Upper lobe of right lung (tissue), 1 donor: ENCODE data around the gene HELZ2. TPM values are rescaled to one million over a fixed set of nuclear protein-coding genes. Genes with fewer than 3 reads are reported as not detected.

Experiments
- ATAC-seq: fragments of 200-7000 bp; cut with Tn5 transposase; one replicate; pipeline ENCODE4 v1.9.1; 2020; ENCODE audit warnings: mild to moderate bottlenecking, moderate library complexity
- DNase-seq: peaks from one replicate; pipeline ENCODE4 v3.0.0-alpha.2; 2020
- H3K27ac ChIP-seq: fragments of 200-600 bp; one replicate; pipeline ENCODE4 v1.8.0; 2022
- H3K27me3 ChIP-seq: fragments of 200-600 bp; one replicate; pipeline ENCODE4 v1.8.0; 2022; ENCODE audit warnings: mild to moderate bottlenecking
- H3K36me3 ChIP-seq: fragments of 200-600 bp; one replicate; pipeline ENCODE4 v1.8.0; 2022
- H3K4me1 ChIP-seq: fragments of 200-600 bp; one replicate; pipeline ENCODE4 v1.8.0; 2022
- H3K4me3 ChIP-seq: fragments of 200-600 bp; one replicate; pipeline ENCODE4 v1.8.0; 2022; ENCODE audit warnings: mild to moderate bottlenecking
- H3K9me3 ChIP-seq: fragments of 200-600 bp; one replicate; pipeline ENCODE4 v1.8.0; 2022
- intact Hi-C: fragments of 100-400 bp; cut with DNase I; formaldehyde crosslinking; loops from one replicate; pipeline ENCODE4 v1.11.0; 2022
- total RNA-seq: library from RNA; stranded (reverse); fragmentation: NEBNext Ultra II Directional; extraction: Animal tissue kit (Norgen Biotek cat#: 25700); gene quantifications from one replicate; pipeline ENCODE4 v1.2.1, GENCODE V29; 2021
- TF ChIP-seq, protein P1 (sequence below): fragments of 200-600 bp; IDR thresholded peaks from one replicate; pipeline ENCODE4 v1.8.0; 2022; ENCODE audit warnings: antibody characterized with exemption
- donor health status: DM: no; HTN: yes; CAD: no; lungs with severe emphysema.

The HELZ2 gene
- total RNA-seq, 1 donor from 2014 or later = 53.3 TPM

DNA sequence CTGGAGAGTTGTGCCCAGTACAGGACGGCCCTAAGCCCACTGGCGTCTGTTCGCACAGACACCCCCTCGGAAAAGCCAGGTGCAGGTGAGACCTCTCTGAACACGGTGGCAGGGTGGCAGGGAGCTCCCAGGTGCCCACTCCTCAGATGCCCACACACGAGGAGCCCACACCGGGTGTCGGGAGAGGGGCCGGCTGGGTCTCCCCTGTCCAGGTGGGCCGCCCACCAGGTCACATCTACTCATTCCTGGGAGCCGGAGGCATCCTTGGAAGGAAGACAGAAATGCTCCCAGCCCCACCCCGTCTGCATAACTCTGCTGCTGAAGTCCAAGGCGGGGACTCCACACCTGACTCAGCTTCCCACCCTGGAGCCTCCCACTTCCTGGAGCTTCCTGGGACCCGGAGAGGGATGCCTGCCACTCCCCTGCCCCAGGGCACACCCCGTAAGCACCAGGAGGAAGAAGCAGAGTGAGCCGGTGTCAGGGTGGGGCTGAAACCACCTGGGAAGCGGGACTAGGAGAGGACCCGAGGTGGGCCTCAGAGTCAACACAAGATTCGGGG, 29.0 kb downstream of the HELZ2 start:
- DNase-seq = no peak
- intact Hi-C loops = no loop called here
- no peak for ATAC-seq

DNA sequence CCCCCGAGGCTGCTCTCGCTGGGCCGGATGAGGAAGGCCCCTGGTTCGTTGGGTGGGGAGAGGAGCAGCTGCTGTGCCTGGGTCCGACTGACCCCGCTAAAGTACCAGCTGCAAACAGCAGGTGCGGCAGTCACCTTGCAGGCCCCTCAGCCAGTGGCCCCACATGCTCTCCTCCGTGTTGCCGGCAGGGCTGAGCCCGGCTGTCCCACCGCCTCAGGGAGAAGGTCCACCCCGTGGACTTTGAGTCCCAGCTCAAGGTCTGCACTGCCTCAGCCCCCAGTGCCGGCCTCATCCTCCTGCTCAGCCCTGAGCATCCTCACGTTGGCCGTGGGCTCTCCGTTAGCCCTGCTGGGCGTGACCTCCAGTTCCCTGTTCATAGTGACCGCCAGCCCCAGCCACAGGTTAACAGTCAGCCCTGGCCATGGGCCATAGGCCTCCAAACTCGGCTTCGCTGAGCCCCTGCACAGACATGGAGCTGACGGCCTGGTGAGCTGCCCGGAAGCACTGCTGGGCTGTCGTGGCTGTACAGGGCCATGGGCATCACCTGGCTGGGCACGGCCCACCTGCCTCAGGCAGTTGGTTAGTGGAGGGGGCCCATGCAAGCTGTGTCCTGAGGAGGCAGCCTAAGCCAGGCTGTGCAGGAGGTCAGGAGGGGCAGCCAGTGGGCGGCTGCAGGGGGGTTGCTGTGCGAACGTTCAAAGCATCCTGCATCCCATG, 29.6 kb downstream of the HELZ2 start:
- DNase-seq (no peak), ATAC-seq (no peak)
- Histone ChIP-seq H3K36me3 (no peaks in the 10 kb centered on the region), H3K27me3 (peaks cover 27% of the 10 kb centered on the region), H3K27ac (no peak overlapping the region), H3K4me1 (no peaks in the 10 kb centered on the region), H3K9me3 (no peaks in the 10 kb centered on the region), H3K4me3 (no peak overlapping the region)
- TF ChIP-seq, protein P1, sequence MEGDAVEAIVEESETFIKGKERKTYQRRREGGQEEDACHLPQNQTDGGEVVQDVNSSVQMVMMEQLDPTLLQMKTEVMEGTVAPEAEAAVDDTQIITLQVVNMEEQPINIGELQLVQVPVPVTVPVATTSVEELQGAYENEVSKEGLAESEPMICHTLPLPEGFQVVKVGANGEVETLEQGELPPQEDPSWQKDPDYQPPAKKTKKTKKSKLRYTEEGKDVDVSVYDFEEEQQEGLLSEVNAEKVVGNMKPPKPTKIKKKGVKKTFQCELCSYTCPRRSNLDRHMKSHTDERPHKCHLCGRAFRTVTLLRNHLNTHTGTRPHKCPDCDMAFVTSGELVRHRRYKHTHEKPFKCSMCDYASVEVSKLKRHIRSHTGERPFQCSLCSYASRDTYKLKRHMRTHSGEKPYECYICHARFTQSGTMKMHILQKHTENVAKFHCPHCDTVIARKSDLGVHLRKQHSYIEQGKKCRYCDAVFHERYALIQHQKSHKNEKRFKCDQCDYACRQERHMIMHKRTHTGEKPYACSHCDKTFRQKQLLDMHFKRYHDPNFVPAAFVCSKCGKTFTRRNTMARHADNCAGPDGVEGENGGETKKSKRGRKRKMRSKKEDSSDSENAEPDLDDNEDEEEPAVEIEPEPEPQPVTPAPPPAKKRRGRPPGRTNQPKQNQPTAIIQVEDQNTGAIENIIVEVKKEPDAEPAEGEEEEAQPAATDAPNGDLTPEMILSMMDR = no peak
- intact Hi-C loops = no loop called here

More for the DNA sequence above, 29.0 kb downstream of the HELZ2 start:
- TF ChIP-seq, protein P1 = no peak
- H3K4me3 ChIP-seq = no peak overlapping the region
- no peak overlapping the region for H3K27ac ChIP-seq
- H3K27me3 ChIP-seq = peaks cover 27% of the 10 kb centered on the region
- no peaks in the 10 kb centered on the region for H3K9me3 ChIP-seq
- H3K4me1 ChIP-seq = no peaks in the 10 kb centered on the region
- no peaks in the 10 kb centered on the region for H3K36me3 ChIP-seq

DNA sequence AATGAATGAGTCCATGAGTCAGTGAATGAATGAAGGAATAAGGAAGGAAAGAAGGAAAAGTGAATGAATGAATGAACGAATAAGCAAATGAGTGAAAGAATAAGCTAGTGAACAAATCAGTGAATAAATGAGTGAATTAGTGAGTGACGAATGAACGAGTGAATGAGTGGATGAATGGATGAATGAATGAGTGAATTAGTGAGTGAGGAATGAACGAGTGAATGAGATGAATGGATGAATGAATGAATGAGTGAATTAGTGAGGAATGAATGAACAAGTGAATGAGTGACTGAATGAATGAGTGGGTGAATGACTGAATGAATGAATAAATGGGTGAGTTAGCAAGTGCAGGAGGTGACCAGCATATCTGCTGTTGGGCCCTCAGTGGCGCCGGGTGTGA, 30.3 kb downstream of the HELZ2 start:
- Histone ChIP-seq H3K4me1 (peaks cover 1% of the 10 kb centered on the region), H3K27ac (no peak overlapping the region), H3K9me3 (no peaks in the 10 kb centered on the region), H3K27me3 (peaks cover 25% of the 10 kb centered on the region), H3K4me3 (no peak overlapping the region), H3K36me3 (no peaks in the 10 kb centered on the region)
- DNase-seq (no peak), ATAC-seq (no peak)
- TF ChIP-seq, protein P1 = no peak
- intact Hi-C loops = no loop called here

DNA sequence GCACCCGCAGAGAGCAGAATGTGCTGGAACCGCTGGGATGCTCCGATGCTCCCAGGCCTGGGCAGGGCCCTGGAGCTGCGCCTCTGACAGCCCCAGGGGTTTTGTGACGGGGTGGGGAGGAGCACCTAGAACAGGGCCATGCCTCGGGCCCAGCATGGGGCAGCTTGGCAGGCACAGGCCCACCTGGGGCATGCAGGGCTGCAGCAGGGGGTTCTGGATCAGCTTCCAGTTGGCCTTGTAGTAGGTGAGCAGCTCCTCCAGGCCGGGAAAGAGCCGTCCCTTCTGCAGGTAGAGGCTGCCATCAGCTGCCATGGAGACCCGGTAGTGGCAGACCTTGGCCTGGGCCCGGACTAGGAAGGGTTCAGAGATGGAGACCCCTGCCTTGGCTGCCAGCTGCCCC, 30.9 kb downstream of the HELZ2 start:
- TF ChIP-seq, protein P1 = no peak
- H3K4me1 ChIP-seq = peaks cover 8% of the 10 kb centered on the region
- no peak overlapping the region for H3K4me3 ChIP-seq
- H3K36me3 ChIP-seq = no peaks in the 10 kb centered on the region
- DNase-seq (no peak), ATAC-seq (no peak)
- H3K9me3 ChIP-seq = no peaks in the 10 kb centered on the region
- H3K27me3 ChIP-seq = peaks cover 19% of the 10 kb centered on the region
- intact Hi-C loops = no loop called here
- H3K27ac ChIP-seq = no peak overlapping the region

DNA sequence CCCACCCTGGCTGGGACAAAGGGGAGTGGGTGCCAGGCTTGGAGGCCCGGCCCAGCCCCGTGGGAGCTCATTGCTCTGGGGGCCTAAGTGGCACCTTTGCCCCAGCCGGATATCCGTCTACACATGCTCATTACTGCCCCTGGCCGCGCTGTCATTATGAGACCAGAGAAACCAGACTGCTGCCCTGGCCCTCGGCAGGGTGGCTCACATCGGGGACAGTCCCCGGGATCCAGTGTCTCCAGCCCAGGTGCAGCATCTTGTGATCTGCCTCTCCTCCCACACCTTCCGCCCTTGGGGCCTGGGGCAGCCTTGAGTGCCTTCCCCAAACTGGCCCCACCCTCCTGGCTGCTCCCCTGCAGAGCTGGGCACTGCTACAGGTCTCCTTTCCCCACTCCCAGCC, 31.3 kb downstream of the HELZ2 start:
- no peak overlapping the region for H3K27ac ChIP-seq
- TF ChIP-seq, protein P1 = no peak
- ATAC-seq (no peak), DNase-seq (no peak)
- intact Hi-C loops = no loop called here
- H3K4me3 ChIP-seq = no peak overlapping the region
- no peaks in the 10 kb centered on the region for H3K36me3 ChIP-seq
- no peaks in the 10 kb centered on the region for H3K9me3 ChIP-seq
- H3K4me1 ChIP-seq = peaks cover 12% of the 10 kb centered on the region
- H3K27me3 ChIP-seq = peaks cover 15% of the 10 kb centered on the region
